SU-DHL-6 (cell line): ENCODE results near the gene GP1BA.

Experiments
- EZH2phosphoT487 ChIP-seq: fragments of 200-600 bp; sonication (generic), shearing (Covaris generic); conservative IDR thresholded peaks from 2 replicates; pipeline ENCODE4 v1.6.1; 2018; ENCODE audit warnings: mild to moderate bottlenecking, antibody characterized with exemption, low read length, moderate library complexity, mixed read lengths
- TF ChIP-seq, protein P1 (sequence below): fragments of 200-600 bp; sonication (generic); IDR thresholded peaks from one replicate; pipeline ENCODE4 v1.5.1; 2017; ENCODE audit warnings: antibody characterized with exemption, mild to moderate bottlenecking, low read length, moderate library complexity; ENCODE audit not compliant: insufficient read depth, poor library complexity, severe bottlenecking

DNA sequence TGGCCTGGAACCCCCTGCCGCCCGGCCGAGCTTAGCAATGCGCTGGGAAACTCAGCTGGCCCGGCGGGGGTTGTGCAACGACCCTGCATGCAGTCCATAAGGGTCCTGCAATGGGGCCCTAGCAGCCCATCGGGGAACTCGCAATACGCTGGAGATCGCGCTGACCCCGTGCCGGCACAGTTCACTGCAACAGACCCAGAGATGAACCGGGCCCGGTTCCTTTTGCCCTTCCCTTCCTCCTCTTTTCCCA, 7.4 kb downstream of the GP1BA start:
- TF ChIP-seq, protein P1, sequence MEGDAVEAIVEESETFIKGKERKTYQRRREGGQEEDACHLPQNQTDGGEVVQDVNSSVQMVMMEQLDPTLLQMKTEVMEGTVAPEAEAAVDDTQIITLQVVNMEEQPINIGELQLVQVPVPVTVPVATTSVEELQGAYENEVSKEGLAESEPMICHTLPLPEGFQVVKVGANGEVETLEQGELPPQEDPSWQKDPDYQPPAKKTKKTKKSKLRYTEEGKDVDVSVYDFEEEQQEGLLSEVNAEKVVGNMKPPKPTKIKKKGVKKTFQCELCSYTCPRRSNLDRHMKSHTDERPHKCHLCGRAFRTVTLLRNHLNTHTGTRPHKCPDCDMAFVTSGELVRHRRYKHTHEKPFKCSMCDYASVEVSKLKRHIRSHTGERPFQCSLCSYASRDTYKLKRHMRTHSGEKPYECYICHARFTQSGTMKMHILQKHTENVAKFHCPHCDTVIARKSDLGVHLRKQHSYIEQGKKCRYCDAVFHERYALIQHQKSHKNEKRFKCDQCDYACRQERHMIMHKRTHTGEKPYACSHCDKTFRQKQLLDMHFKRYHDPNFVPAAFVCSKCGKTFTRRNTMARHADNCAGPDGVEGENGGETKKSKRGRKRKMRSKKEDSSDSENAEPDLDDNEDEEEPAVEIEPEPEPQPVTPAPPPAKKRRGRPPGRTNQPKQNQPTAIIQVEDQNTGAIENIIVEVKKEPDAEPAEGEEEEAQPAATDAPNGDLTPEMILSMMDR, result no peak
- TF ChIP-seq EZH2phosphoT487, result no peak
